ENCODE results near the gene REXO4.
A peak's percentile ranks its signal among the peaks of the same experiment; 100 is the strongest.

The REXO4 gene

DNA sequence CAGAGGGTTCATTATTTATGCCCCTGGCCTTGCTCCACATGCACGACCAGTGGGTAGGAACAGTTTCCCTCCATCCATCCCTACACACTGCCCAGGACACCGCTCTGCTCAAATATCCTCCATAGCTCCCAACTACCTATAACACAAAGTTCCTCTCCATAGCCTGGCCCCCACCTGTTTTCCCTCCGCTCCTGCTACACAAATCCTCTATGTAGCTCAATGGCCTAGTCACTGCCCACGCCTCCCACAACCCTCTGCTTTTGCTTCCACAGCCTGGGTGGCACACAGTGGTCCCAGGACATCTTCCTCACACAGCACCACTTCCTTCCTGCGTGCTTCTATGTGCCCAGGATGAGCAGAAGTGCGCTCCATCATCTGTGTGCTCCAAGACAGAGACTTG lies 20.4 kb downstream of the REXO4 start:
- no peak overlapping the region for H3K4me3 ChIP-seq (ENCODE audit: low read length, poor library complexity, severe bottlenecking)
- H3K36me3 ChIP-seq (ENCODE audit: insufficient read depth, low read length) = no peaks in the 10 kb centered on the region
- no peaks in the 10 kb centered on the region for H3K9me3 ChIP-seq (ENCODE audit: insufficient read depth, low read depth, low read length)
- no peaks in the 10 kb centered on the region for H3K4me1 ChIP-seq (ENCODE audit: insufficient read depth, low read length, poor library complexity, severe bottlenecking)
- H3K9ac ChIP-seq (ENCODE audit: low read depth, low read length, poor library complexity, severe bottlenecking) = no peak overlapping the region
- no peaks in the 10 kb centered on the region for H3F3A ChIP-seq (ENCODE audit: low read depth)
- TF ChIP-seq, protein P1, sequence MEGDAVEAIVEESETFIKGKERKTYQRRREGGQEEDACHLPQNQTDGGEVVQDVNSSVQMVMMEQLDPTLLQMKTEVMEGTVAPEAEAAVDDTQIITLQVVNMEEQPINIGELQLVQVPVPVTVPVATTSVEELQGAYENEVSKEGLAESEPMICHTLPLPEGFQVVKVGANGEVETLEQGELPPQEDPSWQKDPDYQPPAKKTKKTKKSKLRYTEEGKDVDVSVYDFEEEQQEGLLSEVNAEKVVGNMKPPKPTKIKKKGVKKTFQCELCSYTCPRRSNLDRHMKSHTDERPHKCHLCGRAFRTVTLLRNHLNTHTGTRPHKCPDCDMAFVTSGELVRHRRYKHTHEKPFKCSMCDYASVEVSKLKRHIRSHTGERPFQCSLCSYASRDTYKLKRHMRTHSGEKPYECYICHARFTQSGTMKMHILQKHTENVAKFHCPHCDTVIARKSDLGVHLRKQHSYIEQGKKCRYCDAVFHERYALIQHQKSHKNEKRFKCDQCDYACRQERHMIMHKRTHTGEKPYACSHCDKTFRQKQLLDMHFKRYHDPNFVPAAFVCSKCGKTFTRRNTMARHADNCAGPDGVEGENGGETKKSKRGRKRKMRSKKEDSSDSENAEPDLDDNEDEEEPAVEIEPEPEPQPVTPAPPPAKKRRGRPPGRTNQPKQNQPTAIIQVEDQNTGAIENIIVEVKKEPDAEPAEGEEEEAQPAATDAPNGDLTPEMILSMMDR (conservative IDR thresholded peaks at IDR 0.05; ENCODE audit: low read length) = no peak
- no peak for TF ChIP-seq EZH2phosphoT487 (IDR thresholded peaks at IDR 0.05; ENCODE audit: borderline replicate concordance)
- no peak overlapping the region for H3K4me2 ChIP-seq (ENCODE audit: low read depth, low read length, poor library complexity, severe bottlenecking)
- no peaks in the 10 kb centered on the region for H3K27me3 ChIP-seq (ENCODE audit: insufficient read depth, low read length, poor library complexity, severe bottlenecking)
- no peaks in the 10 kb centered on the region for H3K79me2 ChIP-seq (ENCODE audit: insufficient read depth, low read length)
- no peaks in the 10 kb centered on the region for H4K20me1 ChIP-seq (ENCODE audit: insufficient read depth, low read length, poor library complexity, severe bottlenecking)
- H3K9me2 ChIP-seq (replicated peaks; ENCODE audit: low read depth, low read length) = no peaks in the 10 kb centered on the region
- no peak overlapping the region for H2AFZ ChIP-seq (ENCODE audit: low read length)

DNA sequence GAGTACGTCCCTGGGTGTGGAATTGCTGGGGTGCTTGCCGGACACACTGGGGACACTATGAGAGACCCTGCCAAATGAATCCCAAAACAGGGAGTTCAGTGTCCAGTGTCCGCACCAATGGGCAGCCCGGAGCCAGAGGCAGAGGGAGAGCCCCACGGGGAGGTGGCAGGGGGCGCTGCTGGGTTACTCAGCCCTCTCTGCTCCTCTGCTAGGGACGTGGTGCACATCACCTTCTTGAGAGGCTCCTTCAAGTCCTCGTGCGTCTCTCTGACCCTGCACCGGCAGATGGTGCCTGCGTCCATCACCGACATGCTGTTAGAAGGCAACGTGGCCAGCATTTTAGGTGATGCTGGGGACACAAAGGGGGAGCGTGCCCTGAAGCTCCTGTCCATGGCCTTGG lies 20.9 kb downstream of the REXO4 start:
- no peak overlapping the region for H3K4me2 ChIP-seq (ENCODE audit: low read depth, low read length, poor library complexity, severe bottlenecking)

DNA sequence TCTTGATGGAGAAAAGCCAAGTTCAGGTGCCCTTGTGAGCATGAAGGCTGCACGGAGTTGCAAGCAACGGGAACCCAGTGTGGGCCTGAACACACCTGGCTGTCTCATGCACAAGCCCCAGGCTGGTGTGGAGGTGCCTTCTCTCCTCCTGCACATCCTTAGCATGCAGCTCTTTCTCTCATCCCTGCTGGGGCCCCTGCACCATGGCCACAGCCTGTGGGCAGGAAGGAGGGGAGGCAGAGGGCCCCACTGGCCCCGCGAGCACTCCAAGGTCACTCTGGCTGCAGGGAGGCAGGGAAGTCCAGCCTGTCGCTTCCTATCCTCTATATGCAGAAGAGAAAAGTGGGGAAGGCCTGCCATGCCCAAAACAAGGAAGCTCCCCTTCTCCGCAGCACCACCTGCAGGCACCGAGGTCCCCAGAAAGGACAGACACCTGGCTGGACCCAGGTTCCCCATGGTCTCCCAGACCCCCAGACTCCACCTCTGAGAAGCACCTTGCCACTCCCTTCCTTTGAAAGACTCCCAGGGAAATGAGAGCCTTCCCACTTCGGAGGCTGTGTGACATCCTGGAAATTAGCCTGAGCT lies 23.0 kb downstream of the REXO4 start:
- Histone ChIP-seq H4K20me1 (ENCODE audit: insufficient read depth, low read length, poor library complexity, severe bottlenecking) (no peaks in the 10 kb centered on the region), H3K36me3 (ENCODE audit: insufficient read depth, low read length) (no peaks in the 10 kb centered on the region)

More for the DNA sequence above, 20.9 kb downstream of the REXO4 start:
- Histone ChIP-seq H3K4me3 (ENCODE audit: low read length, poor library complexity, severe bottlenecking) (no peak overlapping the region), H3K4me1 (ENCODE audit: insufficient read depth, low read length, poor library complexity, severe bottlenecking) (no peaks in the 10 kb centered on the region), H4K20me1 (ENCODE audit: insufficient read depth, low read length, poor library complexity, severe bottlenecking) (no peaks in the 10 kb centered on the region), H2AFZ (ENCODE audit: low read length) (no peak overlapping the region), H3K27me3 (ENCODE audit: insufficient read depth, low read length, poor library complexity, severe bottlenecking) (no peaks in the 10 kb centered on the region), H3F3A (ENCODE audit: low read depth) (no peaks in the 10 kb centered on the region), H3K9ac (ENCODE audit: low read depth, low read length, poor library complexity, severe bottlenecking) (no peak overlapping the region), H3K9me2 (replicated peaks; ENCODE audit: low read depth, low read length) (no peaks in the 10 kb centered on the region), H3K79me2 (ENCODE audit: insufficient read depth, low read length) (no peaks in the 10 kb centered on the region), H3K36me3 (ENCODE audit: insufficient read depth, low read length) (no peaks in the 10 kb centered on the region), H3K9me3 (ENCODE audit: insufficient read depth, low read depth, low read length) (no peaks in the 10 kb centered on the region)
- TF ChIP-seq, protein P1 (conservative IDR thresholded peaks at IDR 0.05; ENCODE audit: low read length) = peak; percentile 52
- no peak for TF ChIP-seq EZH2phosphoT487 (IDR thresholded peaks at IDR 0.05; ENCODE audit: borderline replicate concordance)

More for the DNA sequence above, 23.0 kb downstream of the REXO4 start:
- Histone ChIP-seq H3F3A (ENCODE audit: low read depth) (no peaks in the 10 kb centered on the region), H3K79me2 (ENCODE audit: insufficient read depth, low read length) (no peaks in the 10 kb centered on the region), H2AFZ (ENCODE audit: low read length) (no peak overlapping the region), H3K9ac (ENCODE audit: low read depth, low read length, poor library complexity, severe bottlenecking) (no peak overlapping the region), H3K4me2 (ENCODE audit: low read depth, low read length, poor library complexity, severe bottlenecking) (no peak overlapping the region), H3K9me2 (replicated peaks; ENCODE audit: low read depth, low read length) (no peaks in the 10 kb centered on the region), H3K4me1 (ENCODE audit: insufficient read depth, low read length, poor library complexity, severe bottlenecking) (no peaks in the 10 kb centered on the region), H3K4me3 (ENCODE audit: low read length, poor library complexity, severe bottlenecking) (no peak overlapping the region), H3K9me3 (ENCODE audit: insufficient read depth, low read depth, low read length) (no peaks in the 10 kb centered on the region), H3K27me3 (ENCODE audit: insufficient read depth, low read length, poor library complexity, severe bottlenecking) (no peaks in the 10 kb centered on the region)
- TF ChIP-seq EZH2phosphoT487 (IDR thresholded peaks at IDR 0.05; ENCODE audit: borderline replicate concordance) = no peak
- TF ChIP-seq, protein P1 (conservative IDR thresholded peaks at IDR 0.05; ENCODE audit: low read length) = no peak
